OCI-LY1 (cell line): ENCODE measurements around the gene TRIL.

Source experiments
- H2AFZ ChIP-seq: fragments of 200-600 bp; sonication (generic), shearing (Covaris generic); 2 replicates; pipeline ENCODE4 v1.6.0; 2014; ENCODE audit warnings: antibody characterized with exemption, mild to moderate bottlenecking, low read length
- H3F3A ChIP-seq: fragments of 200-600 bp; sonication (generic), shearing (Covaris generic); 2 replicates; pipeline ENCODE4 v1.6.0; 2014; ENCODE audit warnings: mild to moderate bottlenecking, antibody characterized with exemption, low read length, moderate library complexity; ENCODE audit not compliant: insufficient read depth
- H3K27ac ChIP-seq: fragments of 200-600 bp; sonication (generic); 2 replicates; pipeline ENCODE4 v1.5.1; 2014; ENCODE audit warnings: low read length, mixed run types, mild to moderate bottlenecking, low read depth; ENCODE audit not compliant: poor library complexity, severe bottlenecking
- H3K27me3 ChIP-seq: fragments of 200-600 bp; sonication (generic); 2 replicates; pipeline ENCODE4 v1.6.0; 2014; ENCODE audit warnings: antibody characterized with exemption, mild to moderate bottlenecking, low read length, moderate library complexity; ENCODE audit not compliant: insufficient read depth
- H3K36me3 ChIP-seq: fragments of 200-600 bp; sonication (generic); 2 replicates; pipeline ENCODE4 v1.6.1; 2014; ENCODE audit warnings: mild to moderate bottlenecking, antibody characterized with exemption, low read length, moderate library complexity, mixed read lengths; ENCODE audit not compliant: insufficient read depth
- H3K4me1 ChIP-seq: fragments of 200-600 bp; sonication (generic); 2 replicates; pipeline ENCODE4 v1.5.1; 2014; ENCODE audit warnings: mild to moderate bottlenecking, low read length, moderate library complexity; ENCODE audit not compliant: insufficient read depth, severe bottlenecking
- H3K4me2 ChIP-seq: fragments of 200-600 bp; sonication (generic), shearing (Covaris generic); 2 replicates; pipeline ENCODE4 v1.6.1; 2014; ENCODE audit warnings: low read length
- H3K4me3 ChIP-seq: fragments of 200-600 bp; sonication (generic); 2 replicates; pipeline ENCODE4 v1.5.1; 2014; ENCODE audit warnings: low read length, low read depth, mild to moderate bottlenecking, mixed read lengths; ENCODE audit not compliant: poor library complexity, severe bottlenecking
- H3K79me2 ChIP-seq: fragments of 200-600 bp; shearing (Covaris generic); 2 replicates; pipeline ENCODE4 v1.6.1; 2016; ENCODE audit warnings: mixed run types, low read length, mixed read lengths; ENCODE audit not compliant: insufficient read depth
- H3K9ac ChIP-seq: fragments of 200-600 bp; sonication (generic), shearing (Covaris generic); 2 replicates; pipeline ENCODE4 v1.6.1; 2014; ENCODE audit warnings: mild to moderate bottlenecking, low read length, mixed read lengths
- H3K9me2 ChIP-seq: fragments of 200-600 bp; sonication (generic), shearing (Covaris generic); 2 replicates; pipeline ENCODE4 v1.6.1; 2014; ENCODE audit warnings: low read depth, mild to moderate bottlenecking, low read length, mixed read lengths
- H3K9me3 ChIP-seq: fragments of 200-600 bp; shearing (Covaris generic); 2 replicates; pipeline ENCODE4 v1.6.1; 2014; ENCODE audit warnings: low read length, mixed read lengths
- H4K20me1 ChIP-seq: fragments of 200-600 bp; sonication (generic), shearing (Covaris generic); 2 replicates; pipeline ENCODE4 v1.6.0; 2016; ENCODE audit warnings: mild to moderate bottlenecking, low read length; ENCODE audit not compliant: insufficient read depth
- EZH2 ChIP-seq: fragments of 200-600 bp; sonication (generic), shearing (Covaris generic); IDR thresholded peaks from 2 replicates; pipeline ENCODE4 v1.8.0; 2017; ENCODE audit warnings: borderline replicate concordance, mixed run types, mild to moderate bottlenecking, antibody characterized with exemption, low read length, moderate library complexity, mixed read lengths
- TF ChIP-seq, protein P1 (sequence below): fragments of 200-600 bp; sonication (generic), shearing (Covaris generic); IDR thresholded peaks from 2 replicates; pipeline ENCODE4 v1.5.1; 2017; ENCODE audit warnings: mild to moderate bottlenecking, antibody characterized with exemption, low read length, moderate library complexity, mixed read lengths

The TRIL gene

GRCh38 chr7:28977881-28978280, 19.8 kb upstream of the TRIL start:
- no peak overlapping the region for H3K9ac ChIP-seq
- H3K79me2 ChIP-seq, result no peaks in the 10 kb centered on the region
- no peaks in the 10 kb centered on the region for H3F3A ChIP-seq
- TF ChIP-seq EZH2, result no peak
- TF ChIP-seq, protein P1, sequence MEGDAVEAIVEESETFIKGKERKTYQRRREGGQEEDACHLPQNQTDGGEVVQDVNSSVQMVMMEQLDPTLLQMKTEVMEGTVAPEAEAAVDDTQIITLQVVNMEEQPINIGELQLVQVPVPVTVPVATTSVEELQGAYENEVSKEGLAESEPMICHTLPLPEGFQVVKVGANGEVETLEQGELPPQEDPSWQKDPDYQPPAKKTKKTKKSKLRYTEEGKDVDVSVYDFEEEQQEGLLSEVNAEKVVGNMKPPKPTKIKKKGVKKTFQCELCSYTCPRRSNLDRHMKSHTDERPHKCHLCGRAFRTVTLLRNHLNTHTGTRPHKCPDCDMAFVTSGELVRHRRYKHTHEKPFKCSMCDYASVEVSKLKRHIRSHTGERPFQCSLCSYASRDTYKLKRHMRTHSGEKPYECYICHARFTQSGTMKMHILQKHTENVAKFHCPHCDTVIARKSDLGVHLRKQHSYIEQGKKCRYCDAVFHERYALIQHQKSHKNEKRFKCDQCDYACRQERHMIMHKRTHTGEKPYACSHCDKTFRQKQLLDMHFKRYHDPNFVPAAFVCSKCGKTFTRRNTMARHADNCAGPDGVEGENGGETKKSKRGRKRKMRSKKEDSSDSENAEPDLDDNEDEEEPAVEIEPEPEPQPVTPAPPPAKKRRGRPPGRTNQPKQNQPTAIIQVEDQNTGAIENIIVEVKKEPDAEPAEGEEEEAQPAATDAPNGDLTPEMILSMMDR, result no peak
- no peaks in the 10 kb centered on the region for H3K36me3 ChIP-seq
- H3K4me3 ChIP-seq, result no peak overlapping the region
- no peaks in the 10 kb centered on the region for H3K4me1 ChIP-seq
- H3K27me3 ChIP-seq, result no peaks in the 10 kb centered on the region
- H3K9me2 ChIP-seq, result no peaks in the 10 kb centered on the region
- no peak overlapping the region for H3K27ac ChIP-seq
- H4K20me1 ChIP-seq, result no peaks in the 10 kb centered on the region
- no peak overlapping the region for H3K4me2 ChIP-seq
- H2AFZ ChIP-seq, result no peak overlapping the region
- H3K9me3 ChIP-seq, result peaks cover 3% of the 10 kb centered on the region; the same call in 1 of the 2 replicates

DNA sequence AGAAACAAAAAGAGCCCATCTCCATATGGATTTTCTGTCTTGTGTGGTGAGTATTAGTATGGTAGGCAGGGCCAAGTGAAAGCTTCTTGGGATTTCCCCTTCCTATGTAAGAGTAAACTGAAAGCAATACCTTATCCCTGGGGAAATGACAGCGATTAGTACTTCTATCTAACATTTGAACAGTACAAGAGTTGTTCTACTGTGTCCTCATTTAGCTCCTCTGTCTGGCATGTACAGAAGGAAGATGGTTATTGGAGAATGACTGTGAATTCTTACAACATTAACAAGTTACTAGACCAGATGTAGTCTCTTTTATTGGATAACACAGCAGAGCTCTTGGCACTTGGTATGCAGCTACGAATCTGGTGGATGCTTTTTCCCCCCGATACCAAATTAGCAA, 17.9 kb upstream of the TRIL start:
- H3K27me3 ChIP-seq, result no peaks in the 10 kb centered on the region
- no peaks in the 10 kb centered on the region for H3K36me3 ChIP-seq
- no peaks in the 10 kb centered on the region for H4K20me1 ChIP-seq
- no peaks in the 10 kb centered on the region for H3K9me2 ChIP-seq
- H3K9ac ChIP-seq, result no peak overlapping the region
- H3K9me3 ChIP-seq, result peaks cover 14% of the 10 kb centered on the region
- H3K4me2 ChIP-seq, result no peak overlapping the region
- no peaks in the 10 kb centered on the region for H3K4me1 ChIP-seq
- TF ChIP-seq, protein P1, result no peak
- TF ChIP-seq EZH2, result no peak
- H3F3A ChIP-seq, result no peaks in the 10 kb centered on the region
- H3K79me2 ChIP-seq, result no peaks in the 10 kb centered on the region
- no peak overlapping the region for H2AFZ ChIP-seq
- no peak overlapping the region for H3K27ac ChIP-seq
- H3K4me3 ChIP-seq, result no peak overlapping the region

DNA sequence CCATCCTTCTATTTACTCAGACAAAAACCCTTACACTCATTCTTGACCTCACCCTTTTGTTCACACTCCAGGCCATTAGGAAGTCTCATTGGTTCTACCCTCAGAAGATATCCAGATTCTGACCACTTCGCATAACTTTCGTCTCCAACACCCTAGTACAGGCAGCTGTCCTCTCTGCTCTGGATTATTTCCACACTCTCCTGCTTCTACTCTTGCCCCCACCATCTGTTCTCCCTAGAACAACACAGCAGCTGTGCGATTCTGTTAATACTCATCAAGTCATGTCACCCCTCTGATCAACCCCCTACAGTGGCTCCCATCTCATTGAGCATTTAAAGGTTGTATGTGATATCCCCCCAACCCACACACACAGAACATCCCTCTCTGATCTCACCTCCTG, 15.5 kb upstream of the TRIL start:
- Histone ChIP-seq H3K4me1 (no peaks in the 10 kb centered on the region), H2AFZ (no peak overlapping the region), H3K79me2 (no peaks in the 10 kb centered on the region), H3K9me2 (no peaks in the 10 kb centered on the region), H3F3A (no peaks in the 10 kb centered on the region), H3K9ac (no peak overlapping the region), H3K27me3 (no peaks in the 10 kb centered on the region), H3K9me3 (peaks cover 14% of the 10 kb centered on the region), H4K20me1 (no peaks in the 10 kb centered on the region), H3K36me3 (no peaks in the 10 kb centered on the region), H3K27ac (no peak overlapping the region), H3K4me3 (no peak overlapping the region), H3K4me2 (no peak overlapping the region)
- TF ChIP-seq EZH2, result no peak
- TF ChIP-seq, protein P1, result no peak
